GM18520 (cell line): ENCODE results near the gene CYP20A1.
"Not testable (repeated sequence)": the region's sequence is repeated elsewhere in the genome, so short reads cannot be mapped to it uniquely, and the experiment has no call there.

Experiments
- ATAC-seq: cut with Tn5 transposase; IDR thresholded peaks from one replicate; pipeline ENCODE4 v1.9.1; 2021; ENCODE audit not compliant: unreplicated experiment

The CYP20A1 gene

GRCh38 chr2:203280428-203281064 lies 41.7 kb downstream of the CYP20A1 start:
- ATAC-seq = no peak

- ATAC-seq = no peak
These were observed 43.3 kb downstream of the CYP20A1 start for GRCh38 chr2:203282101-203282500.

GRCh38 chr2:203286532-203286931 lies 47.7 kb downstream of the CYP20A1 start:
- no peak for ATAC-seq

GRCh38 chr2:203301667-203302066 lies 62.8 kb downstream of the CYP20A1 start:
- no peak for ATAC-seq

- ATAC-seq = not testable (repeated sequence)
These were observed 63.8 kb downstream of the CYP20A1 start for GRCh38 chr2:203302586-203302985.

GRCh38 chr2:203310688-203311436 lies 72.0 kb downstream of the CYP20A1 start:
- no peak for ATAC-seq

GRCh38 chr2:203326356-203326755 lies 87.5 kb downstream of the CYP20A1 start:
- no peak for ATAC-seq

- no peak for ATAC-seq
These were observed 88.7 kb downstream of the CYP20A1 start for GRCh38 chr2:203327582-203327900.

- peak; percentile 29 for ATAC-seq
These were observed 89.3 kb downstream of the CYP20A1 start, which contains the start of gene ABI2 for GRCh38 chr2:203327901-203328759. ABI2 (plus strand) TSS chr2:203328394; CDS start chr2:203328515, 121 bp downstream.

GRCh38 chr2:203328760-203329540 lies 90.1 kb downstream of the CYP20A1 start:
- peak; percentile 48 for ATAC-seq

- no peak for ATAC-seq
These were observed 91.6 kb downstream of the CYP20A1 start for GRCh38 chr2:203330434-203330833.

- no peak for ATAC-seq
These were observed 99.5 kb downstream of the CYP20A1 start for GRCh38 chr2:203338322-203338721.

- ATAC-seq = no peak
These were observed 102.1 kb downstream of the CYP20A1 start for GRCh38 chr2:203340791-203341487.

GRCh38 chr2:203341741-203342310 lies 103.0 kb downstream of the CYP20A1 start:
- ATAC-seq = no peak

GRCh38 chr2:203342374-203342773 lies 103.6 kb downstream of the CYP20A1 start:
- not testable (repeated sequence) for ATAC-seq

- ATAC-seq = no peak
These were observed 105.8 kb downstream of the CYP20A1 start for GRCh38 chr2:203344667-203345066.

- no peak for ATAC-seq
These were observed 107.8 kb downstream of the CYP20A1 start for GRCh38 chr2:203346612-203347011.

GRCh38 chr2:203347375-203347774 lies 108.6 kb downstream of the CYP20A1 start:
- no peak for ATAC-seq

- ATAC-seq = no peak
These were observed 113.9 kb downstream of the CYP20A1 start for GRCh38 chr2:203352604-203353255.
